Breast epithelium (tissue), 3 donors: ENCODE measurements around the gene MAST4.

Source experiments
- POLR2A ChIP-seq: fragments of 450-650 bp; IDR thresholded peaks from one replicate; pipeline ENCODE4 v1.6.1; 2016; ENCODE audit warnings: antibody characterized with exemption, mild to moderate bottlenecking, moderate library complexity
- TF ChIP-seq, protein P1 (sequence below), 3 donors: fragments of 450-650 bp; IDR thresholded peaks; one replicate each; pipeline ENCODE4 v1.5.1; 2016 to 2017; ENCODE audit warnings: antibody characterized with exemption in 3 of 3, mild to moderate bottlenecking in 3 of 3, moderate library complexity in 3 of 3

DNA sequence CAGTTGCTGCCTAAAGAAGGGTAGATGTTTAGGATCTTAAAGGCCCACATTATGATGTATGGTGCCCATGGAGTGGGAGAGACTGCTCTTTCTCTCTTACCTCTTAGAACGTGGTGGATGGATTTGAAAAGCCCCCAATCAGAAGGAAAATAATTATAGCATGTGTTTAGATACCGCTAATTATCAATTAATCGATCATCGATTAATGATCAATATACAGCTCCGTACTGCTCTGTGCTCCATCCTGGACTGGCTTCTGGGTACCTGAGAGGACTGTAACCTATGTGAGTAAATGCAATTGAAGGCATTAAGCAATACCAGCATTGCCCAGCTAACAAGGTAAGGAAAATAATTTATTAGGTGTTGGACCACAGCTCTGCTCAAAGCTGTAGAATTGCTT is 149.1 kb downstream of the MAST4 start:
- TF ChIP-seq, protein P1, sequence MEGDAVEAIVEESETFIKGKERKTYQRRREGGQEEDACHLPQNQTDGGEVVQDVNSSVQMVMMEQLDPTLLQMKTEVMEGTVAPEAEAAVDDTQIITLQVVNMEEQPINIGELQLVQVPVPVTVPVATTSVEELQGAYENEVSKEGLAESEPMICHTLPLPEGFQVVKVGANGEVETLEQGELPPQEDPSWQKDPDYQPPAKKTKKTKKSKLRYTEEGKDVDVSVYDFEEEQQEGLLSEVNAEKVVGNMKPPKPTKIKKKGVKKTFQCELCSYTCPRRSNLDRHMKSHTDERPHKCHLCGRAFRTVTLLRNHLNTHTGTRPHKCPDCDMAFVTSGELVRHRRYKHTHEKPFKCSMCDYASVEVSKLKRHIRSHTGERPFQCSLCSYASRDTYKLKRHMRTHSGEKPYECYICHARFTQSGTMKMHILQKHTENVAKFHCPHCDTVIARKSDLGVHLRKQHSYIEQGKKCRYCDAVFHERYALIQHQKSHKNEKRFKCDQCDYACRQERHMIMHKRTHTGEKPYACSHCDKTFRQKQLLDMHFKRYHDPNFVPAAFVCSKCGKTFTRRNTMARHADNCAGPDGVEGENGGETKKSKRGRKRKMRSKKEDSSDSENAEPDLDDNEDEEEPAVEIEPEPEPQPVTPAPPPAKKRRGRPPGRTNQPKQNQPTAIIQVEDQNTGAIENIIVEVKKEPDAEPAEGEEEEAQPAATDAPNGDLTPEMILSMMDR (IDR thresholded peaks at IDR 0.05), result no peak
- TF ChIP-seq POLR2A, result no peak
